ENCODE data around the gene CHST4.

DNA sequence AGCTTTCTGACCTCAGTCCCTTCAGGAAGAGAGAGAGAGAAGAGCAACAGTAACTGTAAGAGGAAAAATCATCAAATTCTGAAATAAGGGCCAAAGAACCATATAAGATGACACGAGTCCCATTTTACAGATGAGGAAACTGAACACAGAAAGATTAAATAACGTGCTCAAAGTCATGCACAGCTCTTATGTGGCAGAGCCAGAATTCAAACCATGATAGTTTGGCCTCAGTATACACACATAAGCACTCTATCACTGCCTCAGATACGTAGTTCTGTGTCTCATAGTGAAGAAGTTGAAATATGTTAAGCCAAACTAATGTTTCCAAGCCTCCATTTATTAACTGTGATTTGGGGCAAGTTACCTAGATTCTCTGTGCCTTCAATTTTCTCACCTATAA, 35.2 kb upstream of the CHST4 start:
- TF ChIP-seq POLR2A (IDR thresholded peaks at IDR 0.05) (no peak), POLR2AphosphoS5 (IDR thresholded peaks at IDR 0.05) (no peak), EP300 (IDR thresholded peaks at IDR 0.05) (no peak)
- TF ChIP-seq, protein P1, sequence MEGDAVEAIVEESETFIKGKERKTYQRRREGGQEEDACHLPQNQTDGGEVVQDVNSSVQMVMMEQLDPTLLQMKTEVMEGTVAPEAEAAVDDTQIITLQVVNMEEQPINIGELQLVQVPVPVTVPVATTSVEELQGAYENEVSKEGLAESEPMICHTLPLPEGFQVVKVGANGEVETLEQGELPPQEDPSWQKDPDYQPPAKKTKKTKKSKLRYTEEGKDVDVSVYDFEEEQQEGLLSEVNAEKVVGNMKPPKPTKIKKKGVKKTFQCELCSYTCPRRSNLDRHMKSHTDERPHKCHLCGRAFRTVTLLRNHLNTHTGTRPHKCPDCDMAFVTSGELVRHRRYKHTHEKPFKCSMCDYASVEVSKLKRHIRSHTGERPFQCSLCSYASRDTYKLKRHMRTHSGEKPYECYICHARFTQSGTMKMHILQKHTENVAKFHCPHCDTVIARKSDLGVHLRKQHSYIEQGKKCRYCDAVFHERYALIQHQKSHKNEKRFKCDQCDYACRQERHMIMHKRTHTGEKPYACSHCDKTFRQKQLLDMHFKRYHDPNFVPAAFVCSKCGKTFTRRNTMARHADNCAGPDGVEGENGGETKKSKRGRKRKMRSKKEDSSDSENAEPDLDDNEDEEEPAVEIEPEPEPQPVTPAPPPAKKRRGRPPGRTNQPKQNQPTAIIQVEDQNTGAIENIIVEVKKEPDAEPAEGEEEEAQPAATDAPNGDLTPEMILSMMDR (IDR thresholded peaks at IDR 0.05): no peak

All from stomach (tissue), 4 donors.